NCI-H526 (cell line): Measurements from ENCODE around the gene XYLT2.
A peak's percentile ranks its signal among the peaks of the same experiment; 100 is the strongest.

Experiments used
- DNase-seq, 2 experiments: peaks; one replicate each; lab custom pipeline; 2025; lab: John Stamatoyannopoulos, UW

Gene XYLT2

DNA sequence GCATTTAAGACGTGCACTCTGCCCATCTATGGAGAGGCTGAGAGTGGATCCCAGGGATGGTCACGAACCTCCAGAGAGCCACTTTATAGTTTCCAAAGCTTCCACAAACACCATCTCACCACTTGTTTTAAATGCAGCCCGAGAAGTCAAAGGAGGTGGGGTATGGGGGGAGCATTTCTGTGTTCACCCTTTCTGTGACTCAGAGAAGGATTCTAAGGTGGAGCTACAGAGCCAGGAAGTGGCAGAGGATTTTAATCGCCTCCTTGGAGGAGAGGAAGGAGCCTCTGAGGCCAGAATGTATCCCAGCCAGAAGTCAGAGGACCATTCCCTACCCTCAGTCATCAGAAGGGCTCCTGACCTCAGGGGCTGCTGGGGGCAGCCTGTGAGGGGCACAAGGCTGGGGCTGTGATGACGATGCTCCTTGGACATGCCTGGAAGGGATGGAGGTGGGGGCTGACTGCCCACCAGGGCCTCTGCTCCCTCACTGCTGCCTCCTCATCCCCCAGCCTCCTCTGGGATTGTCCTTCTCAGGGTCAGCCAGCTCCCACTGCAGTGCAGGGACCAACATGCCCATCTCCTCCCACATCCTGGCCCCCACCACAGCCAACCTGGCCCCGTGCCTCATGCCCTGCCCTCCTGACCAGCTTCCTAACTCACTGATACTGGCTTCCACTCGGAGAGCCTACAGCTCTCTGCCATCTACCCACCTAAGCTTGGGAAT lies 2.8 kb downstream of the XYLT2 start:
- no peak for DNase-seq

DNA sequence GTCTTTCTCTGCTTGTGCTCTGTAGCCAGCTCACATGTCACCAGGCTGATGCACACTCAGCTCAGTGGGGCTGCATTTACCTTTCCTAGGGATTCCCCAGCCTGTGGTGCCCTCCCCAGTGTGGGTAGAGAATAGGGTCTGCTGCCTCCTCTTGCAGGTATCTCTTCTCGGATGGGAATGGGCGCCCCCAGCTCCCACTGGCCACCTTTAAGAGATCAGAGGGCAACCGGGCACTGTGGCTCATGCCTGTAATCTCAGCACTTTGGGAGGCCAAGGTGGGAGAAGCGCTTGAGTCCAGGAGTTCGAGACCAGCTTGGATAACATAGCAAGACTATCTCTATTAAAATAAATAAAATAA lies 3.3 kb downstream of the XYLT2 start:
- no peak for DNase-seq

DNA sequence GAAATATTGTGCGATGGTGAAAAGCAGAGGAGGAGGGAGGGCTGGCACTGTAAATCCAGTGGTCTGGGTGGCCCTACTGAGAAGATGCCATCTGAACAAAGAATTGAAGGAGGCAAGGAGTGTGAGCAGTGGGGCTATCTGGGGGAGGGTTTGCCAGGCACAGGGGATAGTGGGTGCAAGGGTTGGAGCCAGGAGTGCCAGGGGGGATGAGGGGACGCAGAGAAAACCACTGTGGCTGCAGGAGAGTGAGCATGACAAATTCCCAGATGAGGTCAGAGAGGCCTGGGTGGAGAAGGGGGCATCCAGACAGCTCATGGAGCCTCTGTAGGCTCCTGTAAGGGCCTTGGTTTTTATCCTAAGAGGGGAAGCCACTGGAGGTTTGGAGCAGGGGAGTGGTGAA lies 4.8 kb downstream of the XYLT2 start:
- no peak for DNase-seq

DNA sequence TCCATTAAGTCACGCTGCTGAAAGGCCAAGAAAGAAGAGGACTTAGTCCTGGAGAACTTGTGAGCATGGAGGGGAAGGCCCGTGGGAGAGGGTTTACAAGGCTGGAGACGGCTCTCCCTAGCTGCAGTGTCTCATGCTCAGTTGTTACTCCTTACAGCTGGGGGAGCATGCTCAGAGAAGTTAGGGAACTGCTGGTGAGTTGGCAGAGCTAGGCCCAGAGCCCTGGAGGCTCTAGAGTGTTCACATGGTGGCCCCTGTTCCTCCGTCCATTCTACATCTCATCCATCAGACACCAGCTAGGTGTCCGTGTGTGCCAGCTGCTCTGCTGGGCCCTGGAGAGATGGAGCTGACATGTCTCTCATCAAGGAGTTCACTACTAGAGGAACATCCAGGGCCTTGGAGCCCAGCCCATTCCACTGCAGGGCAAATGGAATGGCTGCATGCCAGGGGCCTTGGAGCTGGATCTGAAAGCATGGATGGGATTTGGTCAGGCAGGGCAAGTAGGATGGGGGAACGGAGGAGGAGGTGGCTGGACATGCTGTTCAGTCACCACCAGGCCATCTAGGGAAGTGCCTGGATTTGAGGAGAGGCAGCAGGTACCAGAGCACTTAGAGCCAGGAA lies 6.3 kb downstream of the XYLT2 start:
- DNase-seq: no peak

DNA sequence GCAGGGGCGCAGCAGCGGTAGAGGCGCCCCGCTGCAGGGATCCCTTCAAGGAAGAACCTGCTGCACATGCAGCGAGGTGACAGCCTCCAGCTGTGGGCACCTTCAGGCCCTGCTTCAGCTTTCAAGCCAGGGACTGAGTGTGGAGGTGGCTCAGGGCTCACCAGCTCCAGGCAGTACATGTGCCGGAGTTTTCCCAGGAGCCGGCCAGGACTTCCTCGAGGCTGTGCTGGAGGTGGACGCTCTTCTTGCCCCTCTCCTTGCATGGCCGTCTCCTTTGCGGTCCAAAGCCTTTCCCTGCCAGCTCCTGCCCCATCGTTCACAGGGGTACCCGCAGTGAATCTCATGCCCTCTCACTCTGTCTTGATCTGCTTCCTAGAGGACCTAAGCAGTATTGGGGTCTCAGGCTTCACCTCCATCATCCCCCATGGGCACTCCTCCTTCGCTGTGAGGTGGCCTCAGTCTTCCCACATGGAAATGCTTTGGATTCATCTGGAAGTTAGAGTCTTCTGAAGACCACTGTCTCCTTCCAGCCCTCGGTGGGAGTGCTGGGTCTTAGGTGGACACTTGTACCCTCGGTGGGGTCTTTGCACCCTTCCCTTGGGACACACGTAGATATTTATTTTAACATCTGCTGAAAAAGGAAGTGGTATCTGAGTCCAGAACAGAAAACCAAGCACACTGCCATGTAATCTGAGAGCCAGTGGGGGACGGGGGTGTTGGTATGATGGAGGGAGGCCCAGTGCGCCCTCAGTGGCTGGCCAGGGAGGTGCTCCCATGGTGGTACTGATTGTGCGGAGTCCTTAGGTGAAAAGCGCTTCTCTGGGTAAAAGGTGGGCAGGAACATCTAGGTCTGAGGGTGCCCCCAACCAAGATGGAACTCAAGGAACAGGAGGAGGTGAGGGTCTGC lies 7.0 kb downstream of the XYLT2 start:
- DNase-seq: no peak

DNA sequence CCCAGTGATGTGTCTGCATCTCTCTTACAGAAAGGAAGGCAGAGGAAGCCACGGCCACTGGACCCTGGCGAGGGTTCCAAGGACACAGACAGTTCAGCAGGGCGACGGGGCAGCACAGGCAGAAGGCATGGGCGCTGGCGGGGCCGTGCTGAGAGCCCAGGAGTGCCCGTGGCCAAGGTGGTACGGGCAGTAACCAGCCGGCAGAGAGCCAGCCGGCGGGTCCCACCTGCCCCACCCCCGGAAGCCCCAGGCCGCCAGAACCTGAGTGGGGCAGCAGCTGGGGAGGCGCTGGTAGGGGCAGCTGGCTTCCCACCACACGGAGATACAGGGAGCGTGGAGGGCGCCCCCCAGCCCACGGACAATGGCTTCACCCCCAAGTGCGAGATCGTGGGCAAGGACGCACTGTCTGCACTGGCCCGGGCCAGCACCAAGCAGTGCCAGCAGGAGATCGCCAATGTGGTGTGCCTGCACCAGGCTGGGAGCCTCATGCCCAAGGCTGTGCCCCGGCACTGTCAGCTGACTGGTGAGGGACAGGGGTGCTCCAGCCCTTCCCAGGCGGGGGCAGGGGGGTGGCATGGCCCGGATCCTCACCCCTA lies 7.8 kb downstream of the XYLT2 start:
- DNase-seq: no peak

DNA sequence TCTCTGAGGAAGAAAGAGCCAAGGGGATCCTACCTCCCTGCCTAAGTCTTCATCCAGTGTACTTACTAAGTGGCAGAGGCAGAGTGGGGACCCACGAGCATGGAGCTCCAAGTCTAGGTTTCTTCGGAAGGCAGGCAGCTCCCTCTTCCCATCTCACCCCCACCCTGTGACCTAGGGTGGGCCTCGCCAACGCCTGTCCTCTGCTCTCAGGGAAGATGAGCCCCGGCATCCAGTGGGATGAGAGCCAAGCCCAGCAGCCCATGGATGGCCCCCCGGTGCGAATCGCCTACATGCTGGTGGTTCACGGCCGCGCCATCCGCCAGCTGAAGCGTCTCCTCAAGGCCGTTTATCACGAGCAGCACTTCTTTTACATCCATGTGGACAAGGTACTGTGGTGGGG lies 8.3 kb downstream of the XYLT2 start:
- no peak for DNase-seq

DNA sequence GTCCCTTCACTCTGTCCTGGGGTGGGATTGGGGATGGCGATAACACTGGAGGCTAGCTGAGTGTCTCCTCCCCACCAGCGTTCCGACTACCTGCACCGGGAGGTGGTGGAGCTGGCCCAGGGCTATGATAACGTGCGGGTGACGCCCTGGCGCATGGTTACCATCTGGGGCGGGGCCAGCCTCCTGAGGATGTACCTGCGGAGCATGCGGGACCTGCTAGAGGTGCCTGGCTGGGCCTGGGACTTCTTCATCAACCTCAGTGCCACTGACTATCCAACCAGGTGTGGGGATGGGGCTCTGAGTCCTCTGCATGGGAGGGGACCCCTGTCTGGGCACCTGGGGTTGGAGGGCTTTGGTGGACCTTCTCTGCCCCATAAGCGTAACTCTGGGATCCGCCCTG lies 8.8 kb downstream of the XYLT2 start:
- no peak for DNase-seq

DNA sequence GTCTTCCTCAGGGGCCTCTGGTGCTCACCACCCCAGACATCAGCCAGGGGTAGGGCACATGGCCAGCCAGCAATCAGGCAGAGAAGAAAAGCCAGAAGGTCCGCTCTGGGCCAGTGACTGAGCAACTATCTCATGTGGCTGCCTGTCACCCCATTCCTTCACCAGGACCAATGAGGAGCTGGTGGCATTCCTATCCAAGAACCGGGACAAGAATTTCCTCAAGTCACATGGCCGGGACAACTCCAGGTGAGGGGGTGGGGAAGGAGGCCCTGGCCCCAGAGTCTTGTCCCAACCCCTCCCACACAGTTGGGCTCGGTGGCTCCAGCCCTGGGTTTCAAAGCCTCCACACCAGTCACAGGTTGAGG lies 9.4 kb downstream of the XYLT2 start:
- no peak for DNase-seq

DNA sequence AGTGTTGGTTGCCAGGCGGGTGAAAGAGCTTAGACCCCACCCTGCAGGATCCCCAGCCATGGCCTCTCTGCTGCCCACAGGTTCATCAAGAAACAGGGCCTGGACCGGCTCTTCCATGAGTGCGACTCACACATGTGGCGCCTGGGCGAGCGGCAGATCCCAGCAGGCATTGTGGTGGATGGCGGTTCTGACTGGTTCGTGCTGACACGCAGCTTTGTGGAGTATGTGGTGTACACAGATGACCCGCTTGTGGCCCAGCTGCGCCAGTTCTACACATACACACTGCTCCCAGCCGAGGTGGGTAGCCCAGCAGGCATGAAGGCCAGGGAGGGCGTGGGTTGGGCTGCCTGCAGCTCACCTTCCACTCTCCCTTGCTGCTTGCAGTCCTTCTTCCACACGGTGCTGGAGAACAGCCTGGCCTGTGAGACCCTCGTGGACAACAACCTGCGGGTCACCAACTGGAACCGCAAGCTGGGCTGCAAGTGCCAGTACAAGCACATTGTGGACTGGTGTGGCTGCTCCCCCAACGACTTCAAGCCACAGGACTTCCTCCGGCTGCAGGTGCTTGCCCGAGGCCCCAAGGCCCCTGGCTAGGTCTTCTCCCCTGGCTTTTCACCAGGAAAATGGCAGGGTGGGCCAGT lies 9.9 kb downstream of the XYLT2 start:
- DNase-seq: peak in 1 of 2 experiments; percentile 51

DNA sequence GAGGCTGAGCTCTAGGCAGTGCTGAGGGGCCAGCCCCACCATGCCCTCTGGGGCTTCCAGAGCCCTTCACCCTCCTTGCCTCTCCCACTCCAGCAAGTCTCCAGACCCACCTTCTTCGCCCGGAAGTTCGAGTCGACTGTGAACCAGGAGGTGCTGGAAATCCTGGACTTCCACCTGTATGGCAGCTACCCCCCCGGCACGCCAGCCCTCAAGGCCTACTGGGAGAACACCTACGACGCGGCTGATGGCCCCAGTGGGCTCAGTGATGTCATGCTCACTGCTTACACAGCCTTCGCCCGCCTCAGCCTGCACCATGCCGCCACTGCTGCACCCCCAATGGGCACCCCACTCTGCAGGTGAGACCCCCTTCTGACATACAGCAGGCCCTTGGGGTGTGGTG lies 10.5 kb downstream of the XYLT2 start:
- no peak for DNase-seq

DNA sequence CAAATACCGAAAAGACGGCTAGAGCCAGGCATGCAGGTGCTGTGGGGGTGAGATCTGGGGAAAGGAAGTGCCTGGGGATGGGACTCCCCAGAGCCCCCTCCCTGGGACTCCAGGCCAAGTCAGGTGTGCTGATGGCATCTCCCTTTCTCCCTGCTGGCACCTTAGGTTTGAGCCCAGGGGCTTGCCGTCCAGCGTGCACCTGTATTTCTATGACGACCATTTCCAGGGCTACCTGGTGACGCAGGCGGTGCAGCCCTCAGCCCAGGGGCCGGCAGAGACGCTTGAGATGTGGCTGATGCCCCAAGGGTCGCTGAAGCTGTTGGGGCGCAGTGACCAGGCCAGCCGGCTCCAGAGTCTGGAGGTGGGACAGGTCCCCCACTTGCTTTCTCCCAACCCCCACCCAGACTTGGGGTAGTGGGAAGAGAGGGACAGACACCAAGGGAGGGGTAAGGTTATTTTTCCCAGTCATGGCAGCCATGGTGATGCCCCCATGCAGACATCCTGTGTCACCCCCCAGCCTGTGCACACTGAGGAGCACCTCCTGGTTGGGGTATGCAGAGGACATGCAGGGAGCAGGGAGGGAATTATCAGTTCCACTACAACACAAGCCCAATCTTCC lies 11.1 kb downstream of the XYLT2 start:
- no peak for DNase-seq

DNA sequence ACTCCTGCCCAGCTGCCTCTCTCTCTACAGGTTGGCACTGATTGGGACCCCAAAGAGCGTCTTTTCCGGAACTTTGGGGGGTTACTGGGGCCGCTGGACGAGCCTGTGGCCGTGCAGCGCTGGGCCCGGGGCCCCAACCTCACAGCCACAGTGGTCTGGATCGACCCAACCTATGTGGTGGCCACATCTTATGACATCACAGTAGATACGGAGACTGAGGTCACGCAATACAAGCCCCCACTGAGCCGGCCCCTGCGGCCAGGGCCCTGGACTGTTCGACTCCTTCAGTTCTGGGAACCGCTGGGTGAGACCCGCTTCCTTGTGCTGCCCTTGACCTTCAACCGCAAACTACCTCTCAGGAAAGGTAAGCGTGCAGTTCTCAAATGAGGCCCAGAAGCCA lies 12.3 kb downstream of the XYLT2 start:
- no peak for DNase-seq

DNA sequence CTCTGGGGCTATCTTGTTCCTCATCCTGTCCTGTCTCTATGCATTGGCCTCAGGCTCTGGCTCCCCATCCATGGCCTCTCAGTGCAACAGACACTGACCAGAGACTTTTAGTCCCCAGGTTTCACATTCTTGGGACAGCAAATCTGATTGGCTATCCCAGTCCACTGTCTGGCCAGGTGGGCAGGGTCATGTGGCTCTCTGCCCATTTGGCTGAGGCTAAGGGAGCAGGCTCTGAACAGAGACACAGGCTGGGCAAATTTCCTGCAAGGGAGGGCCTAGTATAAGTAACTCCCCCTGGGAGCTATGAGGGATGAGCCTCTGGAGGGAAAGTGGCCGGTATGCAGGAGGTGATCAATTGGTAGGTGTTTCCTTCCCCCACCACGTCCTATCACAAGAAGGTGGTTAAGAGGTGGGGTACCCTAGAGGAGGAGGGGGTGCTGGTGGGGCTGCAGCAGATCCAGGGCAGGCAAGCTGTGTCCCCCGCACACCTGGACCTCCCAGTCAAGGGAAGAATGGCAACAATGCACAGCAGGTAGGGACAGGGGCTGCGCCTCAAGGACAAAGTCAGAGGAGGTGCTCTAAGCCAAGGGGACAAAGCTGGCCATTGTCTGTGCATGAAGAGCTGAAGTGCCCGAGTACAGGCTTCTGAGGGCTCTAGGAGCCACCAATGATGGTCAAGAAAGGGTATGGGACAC lies 13.2 kb downstream of the XYLT2 start:
- no peak for DNase-seq

DNA sequence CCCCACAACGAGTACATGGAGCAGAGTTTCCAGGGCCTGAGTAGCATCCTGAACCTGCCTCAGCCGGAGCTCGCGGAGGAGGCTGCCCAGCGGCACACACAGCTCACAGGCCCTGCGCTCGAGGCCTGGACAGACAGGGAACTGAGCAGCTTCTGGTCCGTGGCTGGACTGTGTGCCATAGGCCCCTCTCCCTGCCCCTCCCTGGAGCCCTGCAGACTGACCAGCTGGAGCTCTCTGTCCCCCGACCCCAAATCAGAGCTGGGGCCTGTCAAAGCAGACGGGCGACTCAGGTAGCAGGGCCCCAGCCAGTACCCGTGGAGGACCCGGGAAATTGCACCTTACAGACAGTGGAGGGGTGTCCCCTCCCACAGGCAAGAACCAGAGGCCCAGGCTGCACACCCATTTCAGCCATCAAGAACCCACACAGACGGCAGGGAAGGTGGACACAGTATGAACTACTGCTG lies 14.1 kb downstream of the XYLT2 start:
- no peak for DNase-seq

DNA sequence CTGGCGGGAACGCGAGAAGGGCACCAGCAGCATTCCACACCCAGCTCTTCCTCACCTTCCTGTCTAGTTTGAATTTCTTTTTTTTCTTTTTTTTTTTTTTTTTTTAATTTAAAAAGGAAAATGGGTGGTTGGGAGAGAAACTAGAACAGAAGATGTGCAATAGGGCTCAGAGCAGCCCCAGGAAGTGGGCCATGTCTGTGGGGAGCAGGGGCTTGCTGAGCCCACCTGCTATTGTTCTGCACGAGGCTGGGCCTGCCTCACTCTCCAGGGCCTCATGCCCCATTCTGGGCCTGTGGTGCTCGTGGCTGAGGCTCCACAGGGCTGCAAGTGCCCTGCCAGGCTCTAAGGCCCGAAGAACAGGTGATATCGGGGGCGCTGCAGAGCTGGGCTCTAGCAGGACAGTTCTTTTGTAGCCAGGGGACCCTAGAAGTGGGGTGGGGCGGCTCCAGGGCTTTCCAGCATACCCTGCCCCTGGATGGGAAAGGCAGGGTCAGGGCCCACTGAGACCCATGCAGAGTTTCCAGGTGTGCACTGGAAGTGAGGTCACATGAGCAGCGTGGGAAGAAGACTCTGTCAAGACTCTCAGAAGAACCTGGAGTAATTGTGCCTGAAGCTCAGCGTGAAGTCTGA lies 14.7 kb downstream of the XYLT2 start:
- no peak for DNase-seq

DNA sequence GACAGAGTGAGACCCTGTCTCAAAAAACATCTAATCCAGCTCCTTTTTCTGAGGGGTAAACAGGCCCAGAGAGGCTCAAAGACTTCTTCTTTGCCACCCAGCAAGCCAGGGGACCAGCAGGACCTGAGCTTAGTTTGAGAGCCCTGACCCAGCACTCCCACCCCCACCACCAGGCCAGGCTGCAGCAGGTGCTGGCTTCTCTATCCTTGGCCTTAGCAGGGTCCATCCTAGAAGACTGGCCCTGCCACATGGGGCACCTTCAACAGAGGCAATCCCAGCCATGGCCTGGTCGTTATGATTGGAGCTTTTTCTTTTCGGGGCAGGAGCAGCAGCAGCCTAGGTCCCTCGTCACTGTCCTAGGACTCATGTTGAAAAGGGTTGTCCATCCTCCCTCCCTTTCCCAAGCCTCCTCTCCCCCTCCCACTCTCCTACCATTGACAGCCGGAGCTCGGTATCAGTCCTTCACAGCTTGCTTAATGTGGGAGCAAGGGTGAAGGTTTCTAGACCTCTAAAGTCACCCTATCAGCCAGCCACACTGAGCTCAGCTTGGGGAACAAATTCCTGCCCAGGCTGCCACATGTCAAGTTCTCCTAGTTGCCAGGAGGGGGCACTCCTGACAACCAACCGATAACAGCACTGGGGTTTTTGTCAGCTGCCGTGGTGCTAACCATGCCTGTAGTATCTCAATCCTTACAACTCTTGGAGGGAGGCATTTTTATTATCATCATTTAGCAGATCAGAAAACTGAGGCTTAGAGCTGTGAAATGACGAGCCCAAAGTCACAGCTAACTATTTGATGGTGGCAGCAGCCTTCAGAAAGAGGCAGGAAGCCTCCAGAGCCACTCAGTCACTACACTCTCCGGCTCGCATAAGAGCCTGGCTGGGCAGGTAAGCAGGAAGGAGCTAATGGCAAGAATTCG lies 15.9 kb downstream of the XYLT2 start:
- DNase-seq: peak; percentile 33 to 78

DNA sequence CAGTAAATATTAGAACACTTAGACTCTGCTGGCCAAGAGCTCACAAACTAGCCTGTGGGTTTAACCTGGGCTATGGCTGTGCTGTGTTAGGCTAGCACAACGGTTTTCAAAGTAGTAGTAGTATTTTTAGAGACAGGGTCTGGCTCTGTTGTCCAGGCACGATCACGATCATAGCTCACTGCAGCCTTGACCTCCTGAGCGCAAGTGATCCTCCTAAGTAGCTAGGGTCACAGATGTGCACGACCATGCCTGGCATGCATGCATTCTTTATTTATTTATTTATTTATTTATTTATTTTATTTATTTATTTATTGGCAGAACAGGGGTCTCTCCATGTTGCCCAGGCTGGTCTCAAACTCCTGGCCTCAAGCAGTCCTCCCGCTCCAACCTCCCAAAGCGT lies 16.7 kb downstream of the XYLT2 start:
- DNase-seq: no peak
